Measurements from ENCODE around the gene SIGLEC15.
"Not testable (repeated sequence)": the region's sequence is repeated elsewhere in the genome, so short reads cannot be mapped to it uniquely, and the experiment has no call there.

Gene SIGLEC15, protein sequence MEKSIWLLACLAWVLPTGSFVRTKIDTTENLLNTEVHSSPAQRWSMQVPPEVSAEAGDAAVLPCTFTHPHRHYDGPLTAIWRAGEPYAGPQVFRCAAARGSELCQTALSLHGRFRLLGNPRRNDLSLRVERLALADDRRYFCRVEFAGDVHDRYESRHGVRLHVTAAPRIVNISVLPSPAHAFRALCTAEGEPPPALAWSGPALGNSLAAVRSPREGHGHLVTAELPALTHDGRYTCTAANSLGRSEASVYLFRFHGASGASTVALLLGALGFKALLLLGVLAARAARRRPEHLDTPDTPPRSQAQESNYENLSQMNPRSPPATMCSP

DNA sequence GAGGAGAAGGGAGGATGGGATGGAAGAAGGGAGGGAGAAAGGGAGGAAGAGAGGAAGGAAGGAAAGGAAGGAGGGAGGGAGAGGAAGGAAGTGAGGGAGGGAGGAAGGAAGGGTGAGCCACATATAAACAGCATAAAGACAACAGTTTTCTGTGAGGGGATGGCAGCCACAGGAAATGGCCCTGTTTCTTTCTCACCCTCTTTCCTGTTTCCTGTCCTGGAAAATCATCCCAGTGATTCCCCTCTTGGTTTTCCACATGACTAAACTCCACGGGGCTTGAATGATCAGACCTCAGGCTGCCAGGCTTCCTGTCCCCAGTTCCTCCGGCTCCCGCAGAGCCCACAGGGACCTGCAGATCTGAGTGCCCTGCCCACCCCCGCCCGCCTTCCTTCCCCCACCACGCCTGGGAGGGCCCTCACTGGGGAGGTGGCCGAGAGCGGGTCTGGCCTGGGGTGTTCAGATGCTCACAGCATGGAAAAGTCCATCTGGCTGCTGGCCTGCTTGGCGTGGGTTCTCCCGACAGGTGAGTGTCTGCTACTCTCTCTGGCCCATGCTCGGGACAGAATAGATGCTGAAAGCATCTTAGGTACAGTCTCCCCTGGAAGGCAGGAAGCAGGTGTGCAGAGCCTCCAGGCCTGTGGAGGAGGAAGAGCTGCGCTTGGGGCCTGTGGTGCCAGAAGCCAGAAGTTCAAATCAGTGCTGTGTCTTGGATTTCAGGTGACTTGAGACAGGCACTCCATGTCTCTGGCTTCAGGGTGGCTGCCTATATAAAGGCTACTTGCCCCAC lies at the start of gene SIGLEC15:
TSS of gene SIGLEC15 (plus strand) at position 418 of the 787 bp plus-strand sequence. CDS start at position 472, 54 bp downstream.
- no peak for DNase-seq (ENCODE audit: low read depth)

DNA sequence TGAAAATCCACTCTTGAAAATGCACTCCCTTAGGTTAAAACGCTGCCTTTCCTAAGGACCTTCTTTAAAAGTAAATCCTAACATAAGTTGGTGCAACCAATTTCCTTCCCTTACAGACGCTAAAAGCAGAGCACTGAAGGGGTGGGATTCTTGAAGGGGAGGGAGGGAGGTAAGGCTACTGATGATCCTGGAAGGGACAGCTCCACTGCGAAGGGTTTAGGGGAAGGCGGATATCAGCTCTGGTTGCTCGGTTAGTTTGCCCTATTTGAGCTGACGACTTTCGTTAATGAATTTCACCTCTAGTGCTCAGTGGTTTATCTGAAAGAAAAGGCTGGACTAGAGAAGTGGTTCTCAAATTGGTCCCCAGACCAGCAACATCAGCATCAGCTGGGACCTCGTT lies 49.7 kb upstream of the SIGLEC15 start:
- DNase-seq (ENCODE audit: low read depth): no peak

DNA sequence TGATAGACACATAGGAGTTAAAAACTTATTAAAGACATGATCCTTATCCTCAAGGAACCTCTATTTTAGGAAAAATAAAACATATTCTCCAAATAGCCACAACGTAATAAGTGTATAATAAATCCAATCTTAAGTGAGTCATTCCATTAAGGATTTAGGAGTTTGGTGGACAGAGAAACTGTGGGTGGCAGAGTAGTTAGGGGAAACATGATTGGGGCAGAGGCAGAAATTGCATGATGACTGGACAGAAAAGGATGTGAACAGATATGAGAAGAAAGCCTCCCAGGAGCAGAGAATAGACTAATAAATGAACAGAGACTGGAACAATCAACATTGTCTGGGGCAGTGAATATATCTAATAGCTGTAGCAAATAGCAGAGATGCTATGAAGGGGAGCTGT lies 48.1 kb upstream of the SIGLEC15 start:
- DNase-seq (ENCODE audit: low read depth): no peak

DNA sequence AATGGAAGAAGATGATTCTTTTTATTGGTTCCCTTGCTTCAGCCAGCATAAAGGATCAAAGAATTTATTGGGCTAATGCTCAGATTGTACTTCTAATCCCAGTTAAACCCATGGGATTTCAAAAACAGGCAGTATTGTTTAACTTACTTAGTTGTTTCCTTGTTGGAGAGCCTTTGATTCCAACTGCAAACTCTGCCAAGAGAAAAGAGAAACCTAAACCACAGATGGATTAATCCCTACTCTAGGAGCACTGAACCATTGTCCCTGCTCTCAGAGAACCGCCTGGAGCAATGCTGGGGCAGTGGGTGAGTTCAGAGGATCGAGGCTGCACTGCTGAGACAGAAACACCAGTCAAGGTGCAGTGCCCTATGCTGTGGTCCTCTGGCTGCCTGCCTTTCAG lies 44.9 kb upstream of the SIGLEC15 start:
- no peak for DNase-seq (ENCODE audit: low read depth)

DNA sequence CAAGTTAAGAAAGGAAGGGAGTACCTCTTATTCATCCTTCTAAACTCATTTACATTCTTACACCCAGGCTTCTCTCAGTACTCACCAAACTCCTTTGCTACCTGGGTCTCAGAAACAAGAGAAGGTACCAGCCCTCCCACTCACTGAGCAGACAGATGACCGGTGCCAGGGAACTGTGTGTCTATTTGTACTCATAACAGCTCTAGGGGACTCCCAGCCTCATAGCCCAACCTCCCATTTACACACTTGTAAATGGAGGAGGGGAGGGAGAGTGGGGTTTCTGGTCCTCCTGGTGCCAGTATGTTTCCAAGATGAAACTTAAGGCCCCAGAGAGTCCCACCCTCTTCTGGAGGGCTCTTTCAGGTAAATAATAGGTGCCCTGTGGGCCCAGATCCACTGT lies 42.8 kb upstream of the SIGLEC15 start:
- DNase-seq (ENCODE audit: low read depth): no peak

DNA sequence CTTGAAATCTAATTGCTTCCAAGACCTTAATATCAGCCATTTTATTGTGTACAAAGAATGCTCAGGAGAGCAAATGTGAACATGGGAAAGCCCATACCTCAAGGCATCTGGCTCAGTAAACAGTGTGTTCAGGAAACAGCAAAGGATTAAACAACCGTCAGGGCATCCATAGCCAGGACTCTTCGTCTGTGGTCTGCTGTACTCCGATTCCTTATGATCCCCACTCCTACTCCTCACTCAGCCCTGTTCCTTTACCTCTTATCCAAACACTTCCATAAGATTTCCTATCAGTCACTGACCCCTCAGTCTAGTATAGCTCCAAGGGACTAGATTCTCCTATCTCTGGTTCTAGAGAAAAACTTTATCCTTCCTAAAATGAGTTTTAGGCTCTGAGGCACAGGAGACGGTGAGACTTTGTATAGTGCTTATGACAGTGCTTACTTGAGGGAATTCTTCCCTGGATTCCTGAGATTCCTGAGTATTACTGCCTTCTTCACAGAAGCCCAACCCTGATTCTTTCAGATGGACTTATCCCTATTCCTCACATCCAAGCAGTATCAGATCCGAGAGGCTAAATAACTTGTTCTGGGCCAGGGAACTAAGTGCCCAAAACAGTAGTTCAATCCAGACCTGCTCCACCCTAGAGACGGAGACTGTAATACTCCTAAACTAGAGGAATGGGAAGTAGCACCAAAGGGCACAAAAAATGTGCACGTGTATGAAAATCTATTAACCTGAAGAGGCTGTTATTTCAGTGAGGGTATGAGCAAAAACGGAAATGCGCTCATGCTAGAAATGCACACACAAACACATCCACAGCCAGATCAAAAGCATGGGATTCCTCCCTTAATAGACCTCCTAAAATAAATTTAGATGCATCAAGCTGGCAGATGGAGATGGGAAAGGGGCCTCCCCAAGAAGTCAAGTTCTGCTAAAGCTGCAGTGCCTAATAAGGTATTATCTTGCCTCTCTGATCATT lies 42.1 kb upstream of the SIGLEC15 start:
- DNase-seq (ENCODE audit: low read depth): no peak

DNA sequence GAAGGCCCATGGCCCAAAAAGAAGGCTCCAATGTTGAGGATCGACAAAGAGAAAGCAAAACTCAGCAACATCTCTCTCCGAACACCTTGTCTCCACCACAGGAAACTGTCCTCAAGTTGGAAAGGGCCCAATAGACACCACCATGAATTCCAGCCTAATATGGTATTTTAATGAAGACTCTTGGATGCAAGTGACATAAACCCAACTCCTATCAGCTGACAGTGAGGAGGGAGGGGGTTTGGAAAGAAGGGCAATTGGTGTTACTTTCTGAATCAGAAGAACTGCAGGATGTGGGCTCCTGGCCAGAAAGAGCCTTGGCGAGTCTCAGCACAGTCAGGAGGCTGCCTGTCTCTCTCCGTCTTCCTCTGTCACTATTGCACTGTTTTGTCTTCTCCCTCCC lies 40.3 kb upstream of the SIGLEC15 start:
- no peak for DNase-seq (ENCODE audit: low read depth)

DNA sequence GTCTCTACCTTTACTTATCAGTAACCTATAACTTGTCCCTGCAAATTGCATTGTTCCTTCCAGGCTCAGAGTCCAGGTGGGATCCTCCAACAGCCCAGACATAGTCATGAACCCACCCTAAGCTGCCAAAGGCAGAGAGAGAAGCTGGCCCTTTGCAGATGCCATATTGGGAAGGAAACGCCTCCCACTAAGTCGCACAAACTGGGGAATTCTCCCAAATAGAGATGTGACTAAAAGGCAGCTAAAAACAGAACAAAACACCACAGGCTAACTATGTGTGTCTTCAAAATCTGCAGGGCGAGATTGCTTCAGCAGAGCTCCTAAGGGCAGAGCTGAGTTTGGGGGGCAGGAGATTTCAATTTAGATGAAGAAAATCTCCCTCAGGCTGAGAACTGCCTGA lies 38.5 kb upstream of the SIGLEC15 start:
- DNase-seq (ENCODE audit: low read depth): no peak

DNA sequence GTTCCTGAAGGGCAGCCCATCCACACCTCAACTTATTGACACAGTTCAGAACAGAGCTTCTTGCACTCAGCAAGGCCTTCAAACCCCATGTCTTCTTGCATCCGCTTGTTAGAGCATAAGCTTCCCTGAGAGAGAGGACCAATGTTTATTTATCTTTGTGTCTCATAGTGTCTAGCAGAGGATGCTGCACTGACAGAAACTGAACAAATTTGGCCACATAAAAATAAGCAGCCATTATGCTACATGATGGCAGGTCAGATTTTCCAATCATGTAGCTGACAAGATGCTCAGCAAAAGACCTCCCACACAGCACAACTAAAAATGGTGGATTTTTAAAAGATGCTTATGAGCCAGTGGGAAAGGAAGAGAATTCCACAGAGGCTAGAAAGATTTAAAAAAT lies 38.1 kb upstream of the SIGLEC15 start:
- no peak for DNase-seq (ENCODE audit: low read depth)

DNA sequence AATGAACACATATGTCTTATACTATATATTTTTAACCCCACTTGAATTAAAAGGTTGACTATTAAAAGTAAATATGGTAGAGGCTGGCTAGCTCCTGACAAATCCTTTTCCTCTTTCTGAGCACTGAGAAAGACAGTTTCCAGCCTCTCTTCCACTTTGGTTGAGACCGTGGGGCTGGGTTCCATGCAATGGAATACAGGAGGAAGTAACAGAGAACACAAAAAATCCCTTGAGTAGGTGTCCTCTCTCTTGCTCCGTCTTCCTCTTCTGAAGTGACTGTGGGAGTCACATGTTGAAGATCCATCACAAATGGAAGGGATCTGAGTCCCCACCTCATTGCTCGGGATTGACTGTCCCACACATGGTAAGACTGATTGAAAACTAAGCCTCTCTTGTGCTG lies 36.6 kb upstream of the SIGLEC15 start:
- DNase-seq (ENCODE audit: low read depth): no peak

DNA sequence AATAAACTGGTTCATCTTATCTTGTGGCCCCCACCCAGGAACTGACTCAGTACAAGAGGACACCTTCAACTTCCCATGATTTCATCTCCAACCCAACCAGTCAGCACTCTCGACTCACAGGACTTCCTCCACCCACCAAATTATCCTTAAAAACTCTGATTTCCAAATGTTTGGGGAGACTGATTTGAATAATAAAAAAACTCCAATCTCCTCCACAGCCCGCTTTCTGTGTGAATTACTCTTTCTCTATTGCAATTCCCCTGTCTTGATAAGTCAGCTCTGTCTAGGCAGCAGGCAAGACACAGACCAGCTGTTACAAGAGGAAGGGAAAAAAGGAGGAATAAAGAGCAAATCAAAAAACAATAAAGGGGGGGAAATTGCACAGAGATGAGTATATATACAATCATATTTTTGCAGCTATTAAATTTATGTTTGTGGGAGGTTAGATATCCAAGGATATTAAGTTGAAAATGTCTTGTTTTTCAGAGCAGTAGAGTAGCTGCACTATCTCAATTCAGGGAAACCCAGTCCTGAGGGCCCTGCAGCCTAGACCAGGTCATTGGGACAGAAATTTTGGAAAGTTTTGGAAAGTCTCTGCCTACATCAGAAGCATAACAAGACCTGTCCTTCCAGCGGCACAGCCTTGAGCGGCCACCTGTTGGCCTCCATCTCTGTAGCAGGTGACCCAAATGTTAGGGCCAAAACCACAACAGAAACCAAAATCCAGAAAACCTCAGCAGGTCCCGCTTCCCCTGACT lies 32.8 kb upstream of the SIGLEC15 start:
- no peak for DNase-seq (ENCODE audit: low read depth)

DNA sequence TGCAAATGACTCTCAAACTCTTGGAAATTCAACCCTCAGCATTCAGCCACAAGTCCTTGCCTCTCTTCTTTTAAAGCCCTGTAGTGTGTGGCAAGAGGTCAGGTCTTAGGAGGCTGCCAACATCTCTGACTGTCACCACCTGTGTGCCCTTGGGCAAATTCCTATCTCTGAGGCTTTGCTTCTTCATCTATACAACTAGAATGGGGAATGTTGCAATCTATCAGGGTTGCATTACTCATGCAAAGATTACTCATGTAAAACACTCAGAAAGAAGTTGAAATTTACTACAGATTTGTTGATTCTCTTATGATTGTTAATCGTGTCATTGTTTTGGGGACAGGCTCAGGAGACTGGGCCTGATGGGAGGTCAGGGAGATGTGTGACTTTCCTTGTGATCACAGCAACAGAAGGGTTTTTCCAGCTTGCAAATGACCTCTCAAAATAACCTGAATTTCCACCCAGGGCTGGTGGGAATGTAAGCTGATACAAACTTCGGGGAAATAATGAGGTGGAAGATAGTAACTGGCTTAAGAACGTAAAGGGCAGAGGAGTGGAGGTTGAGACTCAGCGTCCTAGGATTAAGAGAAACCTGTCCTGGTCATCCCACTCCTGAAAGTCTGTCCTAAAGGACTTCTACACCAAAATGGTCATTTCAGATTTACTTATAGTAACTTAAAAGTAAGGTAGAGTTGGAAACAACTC lies 32.1 kb upstream of the SIGLEC15 start:
- no peak for DNase-seq (ENCODE audit: low read depth)

DNA sequence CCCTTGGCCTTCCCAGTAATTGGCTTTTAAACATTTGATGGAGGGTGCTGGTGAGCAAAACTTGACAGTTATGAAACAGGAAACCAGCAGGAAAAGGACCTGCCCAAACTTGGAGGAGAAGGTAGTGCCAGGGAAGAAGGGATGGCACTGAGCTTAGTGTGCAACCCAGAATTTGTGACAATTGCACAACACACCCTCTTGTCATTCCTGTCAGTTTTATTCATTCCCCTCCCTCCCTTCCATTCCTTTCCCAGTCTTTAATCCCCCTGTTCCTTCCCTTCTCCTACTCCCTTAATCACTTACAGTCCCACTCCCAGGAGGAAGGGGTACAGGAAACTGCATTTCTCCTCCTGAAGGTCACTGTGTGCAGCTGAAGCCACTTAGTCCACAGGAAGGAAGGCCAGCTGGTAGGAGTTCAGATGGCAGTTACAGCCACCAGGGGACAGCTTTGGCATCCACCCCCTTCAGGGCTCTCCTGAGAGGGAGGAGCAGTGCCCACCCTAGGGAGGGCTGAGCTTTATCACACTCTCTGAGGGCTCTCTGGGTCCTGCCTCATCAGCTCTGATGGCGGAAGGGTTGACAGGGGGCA lies 24.0 kb upstream of the SIGLEC15 start:
- DNase-seq (ENCODE audit: low read depth): no peak

DNA sequence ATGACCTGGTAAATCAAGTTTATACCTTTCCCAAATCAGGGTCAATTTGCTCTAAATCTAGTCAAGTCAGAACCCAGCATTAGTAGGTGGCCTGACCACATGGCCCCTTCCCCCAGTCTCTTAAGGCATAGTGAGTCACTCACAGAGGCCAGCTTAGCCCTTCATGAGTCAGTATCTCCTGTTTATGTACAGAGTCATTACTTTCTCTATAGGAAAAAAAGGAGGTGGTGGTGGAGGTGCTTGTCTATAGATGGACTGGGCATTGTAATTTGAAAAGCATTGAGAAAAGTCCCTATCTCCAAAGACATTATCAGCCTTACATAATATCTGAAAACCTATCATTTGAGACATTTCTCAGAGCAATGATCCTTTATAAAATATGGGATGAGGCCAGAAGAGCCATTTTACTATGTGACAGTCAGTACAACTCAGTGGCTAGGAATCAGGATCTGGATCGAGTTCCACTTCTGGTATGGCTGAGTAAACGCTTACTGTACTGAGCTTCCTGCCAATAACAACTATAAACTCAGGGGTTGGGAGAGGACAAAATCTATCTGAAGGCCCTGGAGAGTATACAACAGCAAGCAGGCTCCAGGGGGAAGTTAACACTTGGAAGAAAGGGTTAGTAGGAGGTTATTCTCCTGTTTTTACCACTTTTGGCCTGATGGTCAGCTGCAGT lies 22.5 kb upstream of the SIGLEC15 start:
- no peak for DNase-seq (ENCODE audit: low read depth)

DNA sequence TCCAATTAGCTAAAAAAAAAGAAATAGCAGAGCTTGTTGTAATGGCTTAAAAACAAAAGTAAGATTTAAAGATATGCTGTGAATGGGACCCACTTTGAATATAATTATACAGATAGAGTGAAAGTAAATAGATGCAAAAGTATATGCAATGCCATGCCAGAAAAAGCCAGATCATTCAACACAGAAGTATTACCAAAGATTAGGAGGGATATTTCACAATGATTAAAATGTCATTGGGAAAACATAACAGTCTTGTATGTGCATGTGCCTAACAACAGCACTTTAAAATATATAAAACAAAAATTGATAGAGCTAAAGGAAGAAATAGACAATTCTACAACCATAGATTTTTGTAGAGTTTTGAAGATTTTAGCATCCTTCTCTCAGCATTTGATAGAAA lies 19.9 kb upstream of the SIGLEC15 start:
- DNase-seq (ENCODE audit: low read depth): no peak

DNA sequence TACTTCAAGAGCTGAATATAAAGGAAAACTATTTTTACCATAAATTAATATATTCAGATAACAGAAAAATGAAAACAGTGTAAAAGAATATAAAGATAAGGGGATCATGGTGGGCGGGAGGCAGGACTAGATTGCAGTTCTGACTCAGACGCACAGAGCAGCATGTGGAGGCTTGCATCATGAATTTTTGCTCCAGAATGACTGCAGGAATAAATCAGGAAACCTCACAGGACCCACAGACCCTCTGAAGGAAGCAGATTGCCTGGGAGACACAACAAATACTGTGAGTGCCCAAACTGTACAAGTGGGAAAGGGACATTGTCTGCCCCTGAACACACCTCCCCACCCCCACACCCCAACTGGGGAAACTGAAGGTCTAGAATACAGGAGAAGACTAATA lies 19.2 kb upstream of the SIGLEC15 start:
- no peak for DNase-seq (ENCODE audit: low read depth)

DNA sequence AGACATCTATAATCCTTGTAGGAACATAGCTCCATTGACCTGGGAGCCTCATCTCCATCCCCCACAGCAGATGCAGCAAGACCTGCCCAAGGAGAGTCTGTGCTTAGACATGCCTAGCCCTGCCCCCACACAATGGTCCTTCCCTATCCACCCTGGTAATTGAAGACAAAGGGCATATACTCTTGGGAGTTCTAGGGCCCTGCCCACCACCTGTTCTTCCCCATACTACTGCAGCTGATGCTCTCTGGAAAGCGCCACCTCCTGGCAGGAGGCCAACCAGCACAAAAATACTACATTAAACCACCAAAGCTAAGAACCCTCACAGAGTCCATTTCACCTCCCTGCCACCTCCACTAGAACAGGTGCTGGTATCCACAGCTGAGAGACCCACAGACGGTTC lies 18.3 kb upstream of the SIGLEC15 start:
- not testable (repeated sequence) for DNase-seq (ENCODE audit: low read depth)

DNA sequence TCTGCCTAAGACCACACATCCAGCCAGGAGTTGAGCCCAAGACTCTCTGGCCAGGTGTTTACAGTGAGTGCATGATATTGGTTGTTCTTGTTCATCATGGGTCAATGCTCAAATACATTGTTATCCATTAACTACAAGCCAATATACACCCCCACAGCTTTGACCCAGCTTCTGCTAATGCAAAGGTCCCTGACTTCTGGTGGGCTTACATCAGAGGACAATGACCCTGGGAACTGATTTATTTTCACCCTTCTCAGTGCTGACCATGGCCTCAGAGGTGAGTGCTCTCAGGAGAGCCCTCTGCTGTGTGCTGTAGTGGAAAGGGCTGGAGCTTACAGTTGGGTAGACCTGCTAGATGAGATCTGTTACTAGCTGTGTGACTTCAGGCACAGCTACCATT lies 10.7 kb upstream of the SIGLEC15 start:
- not testable (repeated sequence) for DNase-seq (ENCODE audit: low read depth)

DNA sequence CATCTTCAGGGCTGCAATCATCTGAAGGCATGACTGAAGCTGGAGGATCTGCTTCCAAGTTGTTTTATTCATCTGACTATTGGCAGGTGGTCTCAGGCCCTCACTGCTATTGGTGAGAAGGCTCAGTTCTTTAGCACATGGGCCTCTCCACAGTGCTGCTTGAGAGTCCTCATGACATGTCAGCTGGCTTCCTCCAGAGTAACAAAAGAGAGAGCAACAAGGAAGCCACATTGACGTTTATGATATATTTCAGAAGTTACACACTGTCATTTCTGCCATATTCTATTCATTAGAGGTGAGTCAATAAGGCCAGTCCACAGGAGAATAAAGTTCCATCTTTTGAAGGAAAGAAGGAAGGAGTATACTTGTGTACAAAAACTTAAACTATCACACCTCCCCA lies 7.9 kb upstream of the SIGLEC15 start:
- DNase-seq (ENCODE audit: low read depth): no peak

DNA sequence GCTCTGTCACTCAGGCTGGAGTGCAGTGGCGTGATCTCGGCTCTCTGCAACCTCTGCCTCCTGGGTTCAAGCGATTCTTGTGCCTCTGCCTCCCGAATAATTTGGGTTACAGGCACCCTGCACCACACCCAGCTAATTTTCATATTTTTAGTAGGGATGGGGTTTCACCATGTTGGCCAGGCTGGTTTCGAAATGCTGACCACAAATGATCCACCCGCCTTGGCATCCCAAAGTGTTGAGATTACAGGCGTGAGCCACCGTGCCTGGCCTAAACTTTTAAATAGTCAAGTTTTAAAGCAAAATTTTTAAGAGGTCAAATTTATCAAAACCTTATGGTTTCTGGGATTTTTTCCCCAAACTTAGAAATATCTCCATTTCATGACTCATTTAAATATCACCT lies 6.7 kb upstream of the SIGLEC15 start:
- DNase-seq (ENCODE audit: low read depth): not testable (repeated sequence)

Measured in stimulated activated CD8-positive, alpha-beta memory T cell treated with anti-CD3 and anti-CD28 coated beads, Interleukin-15, amount 100 ng/mL, for 24 hours (primary cell).